Measurements from ENCODE around the gene RCAN2.
"Not testable (repeated sequence)": the region's sequence is repeated elsewhere in the genome, so short reads cannot be mapped to it uniquely, and the experiment has no call there.

The RCAN2 gene

GRCh38 chr6:46440141-46440540, 51.1 kb downstream of the RCAN2 start:
- no peak for DNase-seq

GRCh38 chr6:46438245-46438644, 53.0 kb downstream of the RCAN2 start:
- DNase-seq, result no peak

- no peak for DNase-seq
Measured at GRCh38 chr6:46437671-46438221, 53.5 kb downstream of the RCAN2 start.

- DNase-seq, result no peak
Measured at GRCh38 chr6:46422619-46423018, 68.6 kb downstream of the RCAN2 start.

GRCh38 chr6:46421939-46422338, 69.3 kb downstream of the RCAN2 start:
- peak; percentile 11 for DNase-seq

- DNase-seq, result no peak
Measured at GRCh38 chr6:46420921-46421638, 70.2 kb downstream of the RCAN2 start.

- peak; percentile 45 for DNase-seq
Measured at GRCh38 chr6:46419576-46420002, 71.7 kb downstream of the RCAN2 start.

- no peak for DNase-seq
Measured at GRCh38 chr6:46414398-46414797, 76.9 kb downstream of the RCAN2 start.

GRCh38 chr6:46412662-46413061, 78.6 kb downstream of the RCAN2 start:
- DNase-seq, result no peak

- DNase-seq, result no peak
Measured at GRCh38 chr6:46411456-46412197, 79.6 kb downstream of the RCAN2 start.

GRCh38 chr6:46410334-46410953, 80.8 kb downstream of the RCAN2 start:
- DNase-seq, result peak; percentile 40

- DNase-seq, result no peak
Measured at GRCh38 chr6:46407776-46408530, 83.3 kb downstream of the RCAN2 start.

- DNase-seq, result no peak
Measured at GRCh38 chr6:46407246-46407645, 84.0 kb downstream of the RCAN2 start.

- DNase-seq, result not testable (repeated sequence)
Measured at GRCh38 chr6:46405620-46406180, 85.5 kb downstream of the RCAN2 start.

GRCh38 chr6:46400898-46401297, 90.4 kb downstream of the RCAN2 start:
- DNase-seq, result no peak

GRCh38 chr6:46395530-46395929, 95.7 kb downstream of the RCAN2 start:
- no peak for DNase-seq

- no peak for DNase-seq
Measured at GRCh38 chr6:46393940-46394337, 97.3 kb downstream of the RCAN2 start.

GRCh38 chr6:46393161-46393939, 97.9 kb downstream of the RCAN2 start:
- no peak for DNase-seq

- DNase-seq, result no peak
Measured at GRCh38 chr6:46392294-46392693, 99.0 kb downstream of the RCAN2 start.

GRCh38 chr6:46390153-46390876, 100.9 kb downstream of the RCAN2 start:
- DNase-seq, result no peak

GRCh38 chr6:46387728-46388127, 103.5 kb downstream of the RCAN2 start:
- not testable (repeated sequence) for DNase-seq
